Stomach (tissue), 9 donors: ENCODE measurements around the gene LRRD1. TPM values are rescaled to one million over a fixed set of nuclear protein-coding genes. Genes with fewer than 3 reads are reported as not detected.
"Not testable (repeated sequence)": the region's sequence is repeated elsewhere in the genome, so short reads cannot be mapped to it uniquely, and the experiment has no call there.

Source experiments
- DNase-seq, 2 donors: peaks; one replicate each; pipeline versions ENCODE4 v3.0.0 to v3.0.0-alpha.2; 2013 to 2019
- H3K27ac ChIP-seq, 5 donors: fragments of 200-600 bp in 4 of 5; sonication (generic) in 4 of 5; one replicate each; pipeline ENCODE4 v1.5.1; 2013 to 2019; ENCODE audit warnings: mild to moderate bottlenecking in 1 of 5, moderate library complexity in 1 of 5
- H3K27me3 ChIP-seq, 3 donors: fragments of 200-600 bp; sonication (generic); one replicate each; pipeline ENCODE4 v1.5.1; 2017 to 2019; ENCODE audit warnings: mixed run types in 1 of 3
- H3K36me3 ChIP-seq, 4 donors: fragments of 200-600 bp; sonication (generic); 1 replicate in 3 of 4; 2 replicates in 1 of 4; pipeline ENCODE4 v1.5.1; 2016 to 2019
- H3K4me1 ChIP-seq, 4 donors: fragments of 200-600 bp; sonication (generic); one replicate each; pipeline ENCODE4 v1.5.1; 2016 to 2019
- H3K4me3 ChIP-seq, 4 donors: fragments of 200-600 bp; sonication (generic) in 3 of 4; one replicate each; pipeline ENCODE4 v1.5.1; 2016 to 2019; ENCODE audit warnings: mild to moderate bottlenecking in 1 of 4
- H3K9me3 ChIP-seq, 4 donors: fragments of 200-600 bp; sonication (generic); one replicate each; pipeline ENCODE4 v1.5.1; 2016 to 2019
- CTCF ChIP-seq, 7 experiments: fragments of 450-650 bp in 4 of 7; fragments of 200-600 bp in 3 of 7; sonication (generic) in 3 of 7; IDR thresholded peaks; one replicate each; pipeline ENCODE4 v1.5.1; 2016 to 2019; ENCODE audit warnings: antibody characterized with exemption in 7 of 7, control low read depth in 2 of 7, mild to moderate bottlenecking in 1 of 7
- EP300 ChIP-seq: sonication (generic); formaldehyde crosslinking; IDR thresholded peaks from one replicate; pipeline ENCODE4 v1.6.1; 2017; ENCODE audit warnings: antibody characterized with exemption
- POLR2A ChIP-seq, 4 donors: fragments of 450-650 bp; IDR thresholded peaks; one replicate each; pipeline ENCODE4 v1.6.1; 2016; ENCODE audit warnings: antibody characterized with exemption in 4 of 4, control low read depth in 2 of 4, mild to moderate bottlenecking in 1 of 4, moderate library complexity in 1 of 4
- POLR2AphosphoS5 ChIP-seq, 3 donors: sonication (generic); formaldehyde crosslinking; IDR thresholded peaks; one replicate each; pipeline ENCODE4 v1.6.1; 2016; ENCODE audit warnings: antibody characterized with exemption in 3 of 3
- WGBS, 5 donors: extraction: QIAGEN DNeasy Blood & Tissue Kit in 3 of 5; methylation state at CpG; one replicate each; pipeline versions ENCODE4 v1.1.5 to v1.1.7; 2013 to 2018; 5-methylcytosine and 5-hydroxymethylcytosine counted together
- intact Hi-C: fragments of 100-400 bp; cut with DNase I; formaldehyde crosslinking; loops from one replicate; pipeline ENCODE4 v1.15.1; 2023; ENCODE audit warnings: low total_unique reads
- polyA plus RNA-seq, 3 donors: library from polyadenylated mRNA; stranded (reverse); fragments of 200-250 nt; gene quantifications; one replicate each; pipeline ENCODE4 v1.2.3, GENCODE V29; 2013
- total RNA-seq, 5 donors: library from RNA; depleted of rRNA; stranded (reverse); fragments of >200 nt; gene quantifications; one replicate each; pipeline versions ENCODE4 v1.1.0 to v1.2.3, GENCODE V29; 2014 to 2016
- donor health status: healthy with polysubstance abuse.
- donor health status: Bipolar disorder and iron deficiency.
- donor health status: healthy.

The LRRD1 gene
- total and polyA plus RNA-seq, 8 donors = 1.8 TPM; not detected in 7

DNA sequence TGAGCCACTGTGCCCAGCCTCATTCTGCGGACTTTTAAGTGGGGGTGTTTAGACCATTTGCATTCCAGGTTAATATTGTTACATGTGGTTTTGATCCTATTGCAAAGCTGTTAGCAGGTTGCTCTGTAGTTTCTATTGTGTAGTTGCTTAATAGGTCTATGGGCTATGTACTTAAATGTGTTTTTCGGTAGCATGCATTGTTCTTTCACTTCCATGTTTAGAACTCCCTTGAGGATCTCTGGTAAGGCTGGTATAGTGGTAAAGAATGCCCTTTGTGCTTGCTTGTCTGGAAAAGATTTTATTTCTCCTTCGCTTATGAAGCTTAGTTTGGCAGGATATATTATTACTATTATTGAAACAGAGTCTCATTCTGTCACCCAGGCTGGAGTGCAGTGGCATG is 13.4 kb upstream of the LRRD1 start:
- DNase-seq = no peak
- 90 to 99% (median 96%) methylated on average over 3 of the region's 3 CpGs for WGBS, 5 donors
- no peak for TF ChIP-seq CTCF (IDR thresholded peaks at IDR 0.05)
- TF ChIP-seq POLR2AphosphoS5 (IDR thresholded peaks at IDR 0.05) = no peak
- H3K4me3 ChIP-seq = no peak overlapping the region
- H3K36me3 ChIP-seq = peaks cover 0 to 35% (median 15%) of the 10 kb centered on the region in 4 donors
- no peak overlapping the region for H3K27ac ChIP-seq
- no peaks in the 10 kb centered on the region for H3K4me1 ChIP-seq
- H3K27me3 ChIP-seq = no peaks in the 10 kb centered on the region
- H3K9me3 ChIP-seq = peaks cover 9 to 39% (median 22%) of the 10 kb centered on the region in 4 donors
- intact Hi-C loops = no loop called here

DNA sequence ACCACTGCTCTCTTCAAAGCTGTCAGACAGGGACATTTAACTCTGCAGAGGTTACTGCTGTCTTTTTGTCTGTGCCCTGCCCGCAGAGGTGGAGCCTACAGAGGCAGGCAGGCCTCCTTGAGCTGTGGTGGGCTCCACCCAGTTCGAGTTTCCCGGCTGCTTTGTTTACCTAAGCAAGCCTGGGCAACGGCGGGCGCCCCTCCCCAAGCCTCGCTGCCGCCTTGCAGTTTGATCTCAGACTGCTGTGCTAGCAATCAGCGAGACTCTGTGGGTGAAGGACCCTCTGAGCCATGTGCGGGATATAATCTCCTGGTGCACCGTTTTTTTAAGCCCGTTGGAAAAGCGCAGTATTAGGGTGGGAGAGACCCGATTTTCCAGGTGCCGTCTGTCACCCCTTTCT is 10.3 kb upstream of the LRRD1 start:
- intact Hi-C loops, H3K4me1 ChIP-seq, H3K27ac ChIP-seq, DNase-seq, H3K4me3 ChIP-seq, H3K27me3 ChIP-seq: not testable (repeated sequence)
- 93 to 97% (median 95%) methylated on average over 14 to 15 of the region's 15 CpGs for WGBS, 5 donors
- Histone ChIP-seq H3K9me3 (peaks cover 9 to 44% (median 24%) of the 10 kb centered on the region in 4 donors), H3K36me3 (peaks cover 0 to 15% (median 5%) of the 10 kb centered on the region in 4 donors)

- intact Hi-C loops, H3K36me3 ChIP-seq, DNase-seq, H3K27ac ChIP-seq, H3K27me3 ChIP-seq, H3K4me1 ChIP-seq, H3K4me3 ChIP-seq: not testable (repeated sequence)
- 73 to 92% (median 85%) methylated on average over 1 of the region's 1 CpG for WGBS, 5 donors
- peaks cover 5 to 22% (median 16%) of the 10 kb centered on the region in 4 donors for H3K9me3 ChIP-seq
Observed at GRCh38 chr7:92184294-92184693, 5.4 kb upstream of the LRRD1 start.

GRCh38 chr7:92177362-92177761 is 1.6 kb downstream of the LRRD1 start:
- Histone ChIP-seq H3K4me3 (no peak overlapping the region), H3K27ac (no peak overlapping the region), H3K36me3 (no peaks in the 10 kb centered on the region), H3K27me3 (no peaks in the 10 kb centered on the region), H3K4me1 (peaks cover 0 to 18% (median 9%) of the 10 kb centered on the region in 4 donors), H3K9me3 (no peaks in the 10 kb centered on the region)
- DNase-seq = peak in 1 of 2 donors; percentile 1
- TF ChIP-seq POLR2AphosphoS5 (IDR thresholded peaks at IDR 0.05) = no peak
- TF ChIP-seq EP300 = no peak
- no peak for TF ChIP-seq CTCF (IDR thresholded peaks at IDR 0.05)
- TF ChIP-seq POLR2A (IDR thresholded peaks at IDR 0.05) = no peak
- intact Hi-C loops = no loop called here

- intact Hi-C loops, H3K4me1 ChIP-seq, H3K9me3 ChIP-seq, DNase-seq, H3K27ac ChIP-seq, H3K27me3 ChIP-seq, H3K4me3 ChIP-seq, H3K36me3 ChIP-seq: not testable (repeated sequence)
- 78 to 92% (median 87%) methylated on average over 2 of the region's 2 CpGs for WGBS, 5 donors
Observed at GRCh38 chr7:92169529-92169928, 9.4 kb downstream of the LRRD1 start.

- intact Hi-C loops = no loop called here
- WGBS, 5 donors = 78 to 94% (median 90%) methylated on average over 1 of the region's 1 CpG
- no peaks in the 10 kb centered on the region for H3K36me3 ChIP-seq
- TF ChIP-seq POLR2AphosphoS5 (IDR thresholded peaks at IDR 0.05) (no peak), POLR2A (IDR thresholded peaks at IDR 0.05) (no peak), CTCF (IDR thresholded peaks at IDR 0.05) (no peak), EP300 (no peak)
- H3K27ac ChIP-seq = no peak overlapping the region
- H3K9me3 ChIP-seq = no peaks in the 10 kb centered on the region
- no peak overlapping the region for H3K4me3 ChIP-seq
- H3K27me3 ChIP-seq = no peaks in the 10 kb centered on the region
- no peaks in the 10 kb centered on the region for H3K4me1 ChIP-seq
- DNase-seq = no peak
Observed at GRCh38 chr7:92161271-92161670, 17.7 kb downstream of the LRRD1 start.
